A673 (cell line): ENCODE results near the gene VSIR.

Source experiments
- CTCF ChIP-seq: fragments of 300-800, 200-600 bp; sonication (generic); conservative IDR thresholded peaks from 2 replicates; pipeline ENCODE4 v1.5.1; 2017; ENCODE audit warnings: low read depth, mild to moderate bottlenecking, antibody characterized with exemption, low read length, moderate library complexity, mixed read lengths
- EZH2 ChIP-seq: fragments of 200-600 bp; sonication (generic); IDR thresholded peaks from 2 replicates; pipeline ENCODE4 v1.6.1; 2017; ENCODE audit warnings: borderline replicate concordance, low read depth, mild to moderate bottlenecking, mixed read lengths, antibody characterized with exemption, low read length; ENCODE audit not compliant: poor library complexity, severe bottlenecking

- TF ChIP-seq CTCF (no peak), EZH2 (no peak)
Measured at GRCh38 chr10:71778071-71778825, 4.9 kb upstream of the VSIR start.
